ENCODE measurements around the gene DNAAF1.

Gene DNAAF1

DNA sequence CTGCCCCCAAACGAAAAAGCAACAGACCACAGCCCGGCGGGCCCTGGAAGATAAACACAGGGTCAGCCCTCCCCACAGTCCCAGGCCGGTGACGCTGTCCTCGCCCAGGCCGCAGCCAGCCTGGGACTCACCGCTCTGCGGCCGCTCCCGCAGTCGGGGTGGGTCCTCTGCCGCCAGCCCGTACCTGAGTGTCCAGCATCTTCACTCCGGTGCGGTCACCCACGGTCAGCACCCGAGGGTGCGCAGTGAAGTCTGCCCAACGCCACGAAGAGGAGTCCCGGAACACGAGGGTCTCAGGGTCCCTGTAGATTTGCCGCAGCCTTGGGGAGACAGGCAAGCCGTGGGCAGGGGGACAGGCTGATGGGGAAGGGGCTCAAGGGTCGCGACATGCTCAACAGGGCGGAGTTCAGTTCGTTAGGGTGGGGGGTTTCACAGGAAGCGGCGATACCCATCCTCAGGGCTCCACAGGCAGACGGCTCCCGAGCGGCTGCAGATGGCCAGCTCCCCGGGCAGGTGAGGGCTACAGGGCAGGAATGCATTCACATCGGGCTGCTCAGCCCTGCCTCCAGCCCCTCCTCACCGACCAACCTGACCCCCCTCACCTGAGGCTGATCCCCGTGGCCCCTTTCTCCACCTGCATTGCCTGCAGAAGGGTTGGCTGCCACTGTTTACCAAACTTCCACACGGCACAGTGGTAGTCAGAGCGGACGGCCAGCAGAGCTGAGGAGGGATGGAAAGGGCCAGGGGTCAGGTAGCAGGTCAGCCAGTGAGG lies 36.2 kb downstream of the DNAAF1 start:
- no peak overlapping the region for H3K9ac ChIP-seq (ENCODE audit: low read depth, low read length)
- no peaks in the 10 kb centered on the region for H3K27me3 ChIP-seq (ENCODE audit: insufficient read depth, low read length)
- no peak overlapping the region for H3K27ac ChIP-seq (ENCODE audit: low read length)
- H3K4me3 ChIP-seq (ENCODE audit: low read length), result no peak overlapping the region
- peaks cover 69% of the 10 kb centered on the region for H3K36me3 ChIP-seq (ENCODE audit: insufficient read depth, low read depth, low read length)
- no peaks in the 10 kb centered on the region for H3K9me3 ChIP-seq (ENCODE audit: insufficient read depth, low read depth, low read length)
- no peaks in the 10 kb centered on the region for H3K4me1 ChIP-seq (ENCODE audit: insufficient read depth, low read length)

GRCh38 chr16:84182104-84182503 lies 37.0 kb downstream of the DNAAF1 start:
- Histone ChIP-seq H3K4me1 (ENCODE audit: insufficient read depth, low read length) (no peaks in the 10 kb centered on the region), H3K27ac (ENCODE audit: low read length) (no peak overlapping the region), H3K27me3 (ENCODE audit: insufficient read depth, low read length) (no peaks in the 10 kb centered on the region), H3K9me3 (ENCODE audit: insufficient read depth, low read depth, low read length) (no peaks in the 10 kb centered on the region), H3K36me3 (ENCODE audit: insufficient read depth, low read depth, low read length) (peaks cover 69% of the 10 kb centered on the region), H3K9ac (ENCODE audit: low read depth, low read length) (no peak overlapping the region), H3K4me3 (ENCODE audit: low read length) (no peak overlapping the region)

- Histone ChIP-seq H3K36me3 (ENCODE audit: insufficient read depth, low read depth, low read length) (peaks cover 66% of the 10 kb centered on the region), H3K9me3 (ENCODE audit: insufficient read depth, low read depth, low read length) (no peaks in the 10 kb centered on the region), H3K27ac (ENCODE audit: low read length) (no peak overlapping the region), H3K4me3 (ENCODE audit: low read length) (no peak overlapping the region), H3K9ac (ENCODE audit: low read depth, low read length) (no peak overlapping the region), H3K27me3 (ENCODE audit: insufficient read depth, low read length) (no peaks in the 10 kb centered on the region), H3K4me1 (ENCODE audit: insufficient read depth, low read length) (no peaks in the 10 kb centered on the region)
These were observed 37.8 kb downstream of the DNAAF1 start for GRCh38 chr16:84182680-84183571.

DNA sequence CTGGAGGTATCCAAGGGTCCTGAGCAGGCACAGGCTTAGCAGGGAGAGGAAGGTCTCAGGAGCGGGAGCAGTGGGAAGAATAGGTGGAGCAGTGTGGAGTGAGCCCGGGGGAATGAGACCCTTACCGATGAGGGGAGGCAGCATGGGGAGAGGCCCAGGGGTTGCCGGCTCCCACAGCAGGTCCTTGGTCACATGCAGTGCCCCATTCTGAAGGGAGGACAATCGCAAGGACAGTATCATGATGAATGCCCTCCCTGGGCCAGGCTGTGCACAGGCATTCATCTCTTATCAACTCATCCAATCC lies 38.4 kb downstream of the DNAAF1 start:
- no peak overlapping the region for H3K4me3 ChIP-seq (ENCODE audit: low read length)
- H3K4me1 ChIP-seq (ENCODE audit: insufficient read depth, low read length), result no peaks in the 10 kb centered on the region
- peaks cover 60% of the 10 kb centered on the region for H3K36me3 ChIP-seq (ENCODE audit: insufficient read depth, low read depth, low read length)
- no peaks in the 10 kb centered on the region for H3K9me3 ChIP-seq (ENCODE audit: insufficient read depth, low read depth, low read length)
- no peak overlapping the region for H3K27ac ChIP-seq (ENCODE audit: low read length)
- no peak overlapping the region for H3K9ac ChIP-seq (ENCODE audit: low read depth, low read length)
- no peaks in the 10 kb centered on the region for H3K27me3 ChIP-seq (ENCODE audit: insufficient read depth, low read length)

DNA sequence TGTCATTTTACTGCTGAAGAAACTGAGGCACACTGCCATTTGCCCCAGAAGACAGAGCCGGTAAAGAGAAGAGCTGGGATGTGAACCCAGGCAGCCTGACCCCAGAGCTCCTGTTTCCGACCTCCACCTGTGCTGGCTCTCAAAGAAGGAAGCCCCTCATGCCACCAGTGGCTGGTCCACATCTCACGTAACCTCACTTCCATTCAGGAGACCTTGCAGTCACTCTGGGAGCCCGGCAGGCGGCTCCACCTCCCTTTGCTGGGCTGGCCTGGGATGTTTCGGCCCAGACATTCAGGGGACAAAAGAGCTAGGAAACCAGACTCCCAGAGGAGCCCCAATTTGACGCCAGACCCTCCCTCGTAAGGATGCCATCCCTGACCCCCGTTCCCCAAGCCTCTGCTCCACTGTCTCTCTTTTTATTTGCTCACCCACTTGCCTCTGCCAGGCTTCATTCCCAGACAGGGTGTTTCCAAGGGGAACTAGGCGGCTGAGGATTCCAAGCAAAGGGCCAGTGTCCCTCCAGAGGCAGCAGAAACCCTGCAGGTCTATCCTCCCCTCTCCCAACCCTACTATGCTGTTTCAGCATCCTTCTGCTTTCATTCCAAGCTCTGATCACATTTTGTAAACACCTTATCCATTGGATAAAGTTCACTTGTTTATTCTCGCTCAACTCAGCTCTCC lies 38.9 kb downstream of the DNAAF1 start:
- Histone ChIP-seq H3K9ac (ENCODE audit: low read depth, low read length) (no peak overlapping the region), H3K36me3 (ENCODE audit: insufficient read depth, low read depth, low read length) (peaks cover 54% of the 10 kb centered on the region), H3K27ac (ENCODE audit: low read length) (no peak overlapping the region), H3K4me3 (ENCODE audit: low read length) (no peak overlapping the region), H3K4me1 (ENCODE audit: insufficient read depth, low read length) (no peaks in the 10 kb centered on the region), H3K27me3 (ENCODE audit: insufficient read depth, low read length) (no peaks in the 10 kb centered on the region), H3K9me3 (ENCODE audit: insufficient read depth, low read depth, low read length) (no peaks in the 10 kb centered on the region)

GRCh38 chr16:84184775-84185174 lies 39.7 kb downstream of the DNAAF1 start:
- H3K4me3 ChIP-seq (ENCODE audit: low read length), result no peak overlapping the region
- H3K36me3 ChIP-seq (ENCODE audit: insufficient read depth, low read depth, low read length), result peaks cover 48% of the 10 kb centered on the region
- no peak overlapping the region for H3K27ac ChIP-seq (ENCODE audit: low read length)
- no peaks in the 10 kb centered on the region for H3K27me3 ChIP-seq (ENCODE audit: insufficient read depth, low read length)
- no peaks in the 10 kb centered on the region for H3K4me1 ChIP-seq (ENCODE audit: insufficient read depth, low read length)
- H3K9me3 ChIP-seq (ENCODE audit: insufficient read depth, low read depth, low read length), result no peaks in the 10 kb centered on the region
- H3K9ac ChIP-seq (ENCODE audit: low read depth, low read length), result no peak overlapping the region

GRCh38 chr16:84186685-84187437 lies 41.8 kb downstream of the DNAAF1 start, which contains the start of gene TAF1C:
TSS of gene TAF1C (minus strand) at chr16:84187057. CDS start at chr16:84184988, 2,069 bp downstream.
- no peaks in the 10 kb centered on the region for H3K27me3 ChIP-seq (ENCODE audit: insufficient read depth, low read length)
- H3K36me3 ChIP-seq (ENCODE audit: insufficient read depth, low read depth, low read length), result peaks cover 30% of the 10 kb centered on the region
- H3K4me3 ChIP-seq (ENCODE audit: low read length), result peak within 1 kb of the TSS; percentile 95
- H3K4me1 ChIP-seq (ENCODE audit: insufficient read depth, low read length), result no peaks in the 10 kb centered on the region
- peak within 1 kb of the TSS; percentile 42 for H3K27ac ChIP-seq (ENCODE audit: low read length)
- peak within 1 kb of the TSS; percentile 94 for H3K9ac ChIP-seq (ENCODE audit: low read depth, low read length)
- H3K9me3 ChIP-seq (ENCODE audit: insufficient read depth, low read depth, low read length), result no peaks in the 10 kb centered on the region

- H3K9ac ChIP-seq (ENCODE audit: low read depth, low read length), result no peak within 1 kb of the TSS
- H3K27ac ChIP-seq (ENCODE audit: low read length), result no peak within 1 kb of the TSS
- H3K4me3 ChIP-seq (ENCODE audit: low read length), result no peak within 1 kb of the TSS
- H3K9me3 ChIP-seq (ENCODE audit: insufficient read depth, low read depth, low read length), result no peaks in the 10 kb centered on the region
- no peaks in the 10 kb centered on the region for H3K27me3 ChIP-seq (ENCODE audit: insufficient read depth, low read length)
- H3K36me3 ChIP-seq (ENCODE audit: insufficient read depth, low read depth, low read length), result no peaks in the 10 kb centered on the region
- no peaks in the 10 kb centered on the region for H3K4me1 ChIP-seq (ENCODE audit: insufficient read depth, low read length)
These were observed 45.8 kb downstream of the DNAAF1 start, which contains the start of gene ADAD2 for GRCh38 chr16:84190731-84191388. TSS of gene ADAD2 (plus strand) at chr16:84191157. CDS start at chr16:84191231, 74 bp downstream.

DNA sequence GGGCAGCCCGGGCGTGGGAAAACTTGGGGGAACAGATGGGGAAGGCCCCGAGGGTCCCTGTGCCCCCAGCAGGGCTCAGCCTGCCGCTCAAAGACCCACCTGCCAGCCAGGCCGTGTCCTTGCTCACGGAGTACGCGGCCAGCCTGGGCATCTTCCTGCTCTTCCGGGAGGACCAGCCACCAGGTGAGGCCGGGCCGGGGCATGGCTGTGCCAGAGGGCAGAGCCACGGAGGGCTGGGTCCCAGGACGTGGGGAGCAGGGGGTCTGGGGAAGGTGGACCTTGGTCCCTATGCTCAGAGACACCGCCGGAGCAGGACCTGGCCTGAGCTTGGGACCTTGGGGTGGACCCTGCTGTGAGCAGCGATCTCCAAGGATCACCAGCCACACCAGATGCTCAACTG lies 46.4 kb downstream of the DNAAF1 start:
- Histone ChIP-seq H3K36me3 (ENCODE audit: insufficient read depth, low read depth, low read length) (no peaks in the 10 kb centered on the region), H3K9ac (ENCODE audit: low read depth, low read length) (no peak overlapping the region), H3K9me3 (ENCODE audit: insufficient read depth, low read depth, low read length) (no peaks in the 10 kb centered on the region), H3K27me3 (ENCODE audit: insufficient read depth, low read length) (no peaks in the 10 kb centered on the region), H3K27ac (ENCODE audit: low read length) (no peak overlapping the region), H3K4me1 (ENCODE audit: insufficient read depth, low read length) (no peaks in the 10 kb centered on the region), H3K4me3 (ENCODE audit: low read length) (no peak overlapping the region)

DNA sequence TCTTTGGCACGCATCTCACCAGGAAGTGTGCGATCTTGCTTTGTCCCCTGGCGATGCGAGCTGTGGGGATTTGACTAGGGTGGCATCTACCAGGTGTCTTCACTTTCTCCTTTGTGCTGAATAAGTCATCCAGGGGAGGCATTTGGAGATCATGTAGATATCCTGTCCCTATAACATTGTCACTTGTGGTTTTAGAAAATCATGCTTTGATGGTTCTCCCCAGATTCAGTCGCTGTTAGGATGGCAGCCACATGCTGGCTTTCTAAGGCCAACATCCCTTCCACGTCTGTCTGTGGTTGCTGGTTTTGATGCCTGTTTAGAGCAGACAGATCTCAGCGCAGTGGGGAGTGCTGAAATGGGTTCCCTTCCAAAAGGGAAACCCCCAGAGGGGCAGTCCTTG lies 48.4 kb downstream of the DNAAF1 start:
- no peaks in the 10 kb centered on the region for H3K27me3 ChIP-seq (ENCODE audit: insufficient read depth, low read length)
- H3K9ac ChIP-seq (ENCODE audit: low read depth, low read length), result no peak overlapping the region
- no peaks in the 10 kb centered on the region for H3K36me3 ChIP-seq (ENCODE audit: insufficient read depth, low read depth, low read length)
- no peak overlapping the region for H3K4me3 ChIP-seq (ENCODE audit: low read length)
- no peak overlapping the region for H3K27ac ChIP-seq (ENCODE audit: low read length)
- no peaks in the 10 kb centered on the region for H3K4me1 ChIP-seq (ENCODE audit: insufficient read depth, low read length)
- H3K9me3 ChIP-seq (ENCODE audit: insufficient read depth, low read depth, low read length), result no peaks in the 10 kb centered on the region

DNA sequence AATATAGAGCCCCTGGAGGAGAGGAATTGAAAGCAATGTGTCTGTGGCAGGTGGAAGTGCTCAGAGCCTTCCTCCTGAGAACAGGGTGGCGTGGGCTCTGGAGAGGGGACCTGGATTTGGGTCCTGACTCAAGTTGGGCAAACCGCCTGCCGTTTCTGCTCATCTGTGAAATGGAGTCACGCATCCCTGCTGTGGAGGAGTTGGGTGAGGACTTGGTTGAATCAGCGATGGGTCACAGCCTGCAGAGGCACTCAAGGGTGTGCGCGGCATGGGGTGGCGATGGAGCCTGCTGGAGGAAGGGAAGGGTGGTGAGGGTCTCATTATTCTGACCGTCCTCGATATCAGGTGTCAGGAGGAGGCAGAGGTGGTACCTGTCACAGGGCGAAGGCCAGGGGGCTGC lies 48.9 kb downstream of the DNAAF1 start:
- Histone ChIP-seq H3K36me3 (ENCODE audit: insufficient read depth, low read depth, low read length) (no peaks in the 10 kb centered on the region), H3K9me3 (ENCODE audit: insufficient read depth, low read depth, low read length) (no peaks in the 10 kb centered on the region), H3K4me1 (ENCODE audit: insufficient read depth, low read length) (no peaks in the 10 kb centered on the region; the same call in 1 of the 2 replicates), H3K27ac (ENCODE audit: low read length) (no peak overlapping the region), H3K4me3 (ENCODE audit: low read length) (no peak overlapping the region), H3K9ac (ENCODE audit: low read depth, low read length) (no peak overlapping the region), H3K27me3 (ENCODE audit: insufficient read depth, low read length) (no peaks in the 10 kb centered on the region)

All from iPS-20b (cell line).